Left ventricle myocardium inferior (tissue), 1 donor: ENCODE measurements around the gene THEM4. TPM values are rescaled to one million over a fixed set of nuclear protein-coding genes. Genes with fewer than 3 reads are reported as not detected.

Source experiments
- DNase-seq: peaks from one replicate; pipeline ENCODE4 v3.0.0-alpha.2; 2020
- H3K27ac ChIP-seq: fragments of 200-600 bp; replicated peaks from 2 replicates; pipeline ENCODE4 v1.8.0; 2021
- H3K27me3 ChIP-seq: fragments of 200-600 bp; 2 replicates; pipeline ENCODE4 v1.8.0; 2021; ENCODE audit warnings: low read depth
- H3K36me3 ChIP-seq: fragments of 200-600 bp; 2 replicates; pipeline ENCODE4 v1.8.0; 2021
- H3K4me1 ChIP-seq: fragments of 200-600 bp; 2 replicates; pipeline ENCODE4 v1.8.0; 2021
- H3K4me3 ChIP-seq: fragments of 200-600 bp; 2 replicates; pipeline ENCODE4 v1.8.0; 2021; ENCODE audit warnings: mild to moderate bottlenecking, moderate library complexity
- H3K9me3 ChIP-seq: fragments of 200-600 bp; replicated peaks from 2 replicates; pipeline ENCODE4 v1.8.0; 2021
- intact Hi-C: fragments of 100-400 bp; cut with micrococcal nuclease; formaldehyde crosslinking; loops from one replicate; pipeline ENCODE4 v1.11.0; 2022
- total RNA-seq: library from RNA; stranded (reverse); fragmentation: NEBNext Ultra II Directional; extraction: Animal tissue kit (Norgen Biotek cat#: 25700); gene quantifications from one replicate; pipeline ENCODE4 v1.2.1, GENCODE V29; 2021
- TF ChIP-seq, protein P1 (sequence below): fragments of 200-600 bp; IDR thresholded peaks from 2 replicates; pipeline ENCODE4 v1.8.0; 2021; ENCODE audit warnings: antibody characterized with exemption, mild to moderate bottlenecking, borderline replicate concordance
- donor health status: DM: no; HTN: yes; CAD: no; lungs with severe emphysema.

THEM4 gene
- total RNA-seq, 1 donor from 2014 or later, result 15.8 TPM

DNA sequence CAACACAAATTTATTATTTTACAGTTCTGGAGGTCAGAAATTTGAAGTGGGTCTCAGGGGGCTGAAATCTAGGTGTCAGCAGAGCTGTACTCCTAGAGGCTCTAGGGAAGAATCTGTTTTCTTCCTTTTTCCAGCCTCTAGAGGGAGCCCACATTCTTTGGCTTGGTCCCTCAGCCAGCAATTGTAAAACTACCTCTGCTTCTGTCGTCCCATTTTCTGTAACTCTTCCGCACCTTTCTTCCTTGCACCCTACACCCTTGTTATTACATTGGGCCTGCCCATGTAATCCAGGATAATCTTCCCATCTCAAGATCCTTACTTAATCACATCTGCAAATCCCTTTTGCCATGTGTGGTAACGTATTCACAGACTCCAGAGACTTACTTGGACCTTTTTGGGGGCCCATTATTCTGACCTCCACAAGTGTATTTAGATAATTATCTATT, 24.8 kb upstream of the THEM4 start:
- no peak overlapping the region for H3K4me3 ChIP-seq
- no peaks in the 10 kb centered on the region for H3K36me3 ChIP-seq
- no peaks in the 10 kb centered on the region for H3K9me3 ChIP-seq
- H3K4me1 ChIP-seq, result no peaks in the 10 kb centered on the region
- DNase-seq, result no peak
- TF ChIP-seq, protein P1, sequence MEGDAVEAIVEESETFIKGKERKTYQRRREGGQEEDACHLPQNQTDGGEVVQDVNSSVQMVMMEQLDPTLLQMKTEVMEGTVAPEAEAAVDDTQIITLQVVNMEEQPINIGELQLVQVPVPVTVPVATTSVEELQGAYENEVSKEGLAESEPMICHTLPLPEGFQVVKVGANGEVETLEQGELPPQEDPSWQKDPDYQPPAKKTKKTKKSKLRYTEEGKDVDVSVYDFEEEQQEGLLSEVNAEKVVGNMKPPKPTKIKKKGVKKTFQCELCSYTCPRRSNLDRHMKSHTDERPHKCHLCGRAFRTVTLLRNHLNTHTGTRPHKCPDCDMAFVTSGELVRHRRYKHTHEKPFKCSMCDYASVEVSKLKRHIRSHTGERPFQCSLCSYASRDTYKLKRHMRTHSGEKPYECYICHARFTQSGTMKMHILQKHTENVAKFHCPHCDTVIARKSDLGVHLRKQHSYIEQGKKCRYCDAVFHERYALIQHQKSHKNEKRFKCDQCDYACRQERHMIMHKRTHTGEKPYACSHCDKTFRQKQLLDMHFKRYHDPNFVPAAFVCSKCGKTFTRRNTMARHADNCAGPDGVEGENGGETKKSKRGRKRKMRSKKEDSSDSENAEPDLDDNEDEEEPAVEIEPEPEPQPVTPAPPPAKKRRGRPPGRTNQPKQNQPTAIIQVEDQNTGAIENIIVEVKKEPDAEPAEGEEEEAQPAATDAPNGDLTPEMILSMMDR, result peak; percentile 93
- H3K27me3 ChIP-seq, result no peaks in the 10 kb centered on the region
- intact Hi-C loops, result loop anchor here (2.0 kb wide), 1 partner anchor 63 kb away; no protein-coding TSS in a partner anchor
- H3K27ac ChIP-seq, result no peak overlapping the region

DNA sequence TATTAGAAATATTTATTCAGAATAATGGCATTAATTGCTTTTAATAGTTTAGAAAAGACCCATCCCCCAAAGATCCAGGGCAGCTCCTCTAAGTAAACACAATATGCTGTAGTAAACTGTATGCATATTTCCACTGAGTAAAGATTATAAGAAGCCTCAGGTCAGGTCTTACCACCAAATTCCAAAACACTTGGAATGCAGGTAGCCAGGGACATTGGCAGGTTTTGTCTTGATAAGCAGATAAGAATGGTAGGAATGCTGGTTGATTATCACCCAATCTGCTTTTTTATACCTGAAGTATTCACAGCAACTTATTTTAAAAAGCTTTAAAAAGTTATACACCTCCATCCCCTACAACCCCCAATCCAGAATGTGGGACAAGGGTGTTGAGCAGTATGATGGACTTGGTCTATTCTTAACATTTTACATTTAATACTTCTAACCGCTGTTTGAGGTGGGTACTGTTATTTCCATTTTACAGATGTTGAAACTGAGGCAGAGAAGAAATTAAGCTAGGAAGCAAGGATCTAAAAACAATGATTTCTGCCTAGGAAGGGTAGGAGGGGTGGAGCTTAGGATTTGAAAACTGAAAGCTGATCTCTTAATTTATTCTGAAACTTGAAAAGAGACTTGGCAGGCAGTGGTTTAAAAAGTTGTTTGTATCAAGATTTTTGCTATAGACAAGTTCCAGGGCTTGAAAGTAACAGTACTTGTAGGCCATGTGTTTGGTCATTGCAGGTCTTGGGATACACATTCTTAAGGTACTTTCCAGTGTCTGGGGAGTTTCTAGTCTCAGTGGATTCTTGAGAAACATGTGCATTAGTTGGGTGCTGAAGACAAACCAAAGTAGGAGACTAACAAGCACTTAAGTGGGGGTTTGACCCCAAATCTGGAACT, 15.6 kb upstream of the THEM4 start:
- H3K36me3 ChIP-seq, result no peaks in the 10 kb centered on the region
- no peaks in the 10 kb centered on the region for H3K9me3 ChIP-seq
- no peak for DNase-seq

DNA sequence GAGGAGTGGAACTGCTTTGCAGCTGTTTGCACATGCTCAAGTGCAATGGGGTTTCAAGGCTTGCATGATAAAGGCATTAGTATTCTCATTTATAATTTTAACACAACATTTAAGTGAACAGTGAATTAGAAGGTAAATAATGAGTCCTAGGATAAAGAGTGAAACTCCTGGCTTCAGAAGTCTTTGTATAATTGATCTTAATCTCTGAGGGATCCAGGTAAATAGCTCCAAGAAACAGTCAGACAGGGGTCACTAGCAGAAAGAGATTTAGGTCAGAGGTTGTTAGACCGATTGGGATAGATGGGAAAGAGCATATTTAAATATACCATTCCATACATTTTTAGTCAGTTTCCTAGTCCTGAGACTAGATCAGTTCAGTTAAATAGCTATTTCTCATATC, 14.1 kb upstream of the THEM4 start:
- intact Hi-C loops, result no loop called here
- TF ChIP-seq, protein P1, result no peak
- H3K9me3 ChIP-seq, result no peaks in the 10 kb centered on the region

More for the DNA sequence above, 15.6 kb upstream of the THEM4 start:
- Histone ChIP-seq H3K4me1 (no peaks in the 10 kb centered on the region), H3K27me3 (no peaks in the 10 kb centered on the region), H3K4me3 (no peak overlapping the region), H3K27ac (no peak overlapping the region)
- intact Hi-C loops, result no loop called here
- TF ChIP-seq, protein P1, result no peak

DNA sequence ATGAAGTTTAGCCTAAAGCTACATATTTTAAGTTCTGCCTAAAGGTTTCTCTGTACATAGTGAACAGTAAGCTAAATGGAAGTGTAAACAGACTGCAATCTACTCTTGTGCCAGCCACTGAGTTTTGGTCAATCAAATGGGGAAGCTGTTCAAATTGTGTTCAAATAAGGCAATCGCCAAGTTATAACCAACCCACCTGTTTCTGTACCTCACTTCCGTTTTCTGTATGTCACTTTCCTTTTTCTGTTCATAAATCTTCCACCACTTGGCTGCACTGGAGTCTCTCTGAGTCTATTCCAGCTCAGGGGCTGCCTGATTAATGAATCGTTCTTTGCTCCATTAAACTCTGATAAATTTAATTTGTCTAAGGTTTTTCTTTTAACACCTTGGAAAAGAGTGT, 10.8 kb upstream of the THEM4 start:
- no peak overlapping the region for H3K4me3 ChIP-seq
- H3K27me3 ChIP-seq, result no peaks in the 10 kb centered on the region
- H3K27ac ChIP-seq, result no peak overlapping the region
- TF ChIP-seq, protein P1, result no peak
- peaks cover 4% of the 10 kb centered on the region for H3K4me1 ChIP-seq
- intact Hi-C loops, result no loop called here
- DNase-seq, result no peak
- H3K9me3 ChIP-seq, result no peaks in the 10 kb centered on the region
- H3K36me3 ChIP-seq, result no peaks in the 10 kb centered on the region

More for the DNA sequence above, 14.1 kb upstream of the THEM4 start:
- Histone ChIP-seq H3K4me1 (no peaks in the 10 kb centered on the region), H3K36me3 (no peaks in the 10 kb centered on the region), H3K4me3 (no peak overlapping the region), H3K27ac (no peak overlapping the region), H3K27me3 (no peaks in the 10 kb centered on the region)
- DNase-seq, result no peak

DNA sequence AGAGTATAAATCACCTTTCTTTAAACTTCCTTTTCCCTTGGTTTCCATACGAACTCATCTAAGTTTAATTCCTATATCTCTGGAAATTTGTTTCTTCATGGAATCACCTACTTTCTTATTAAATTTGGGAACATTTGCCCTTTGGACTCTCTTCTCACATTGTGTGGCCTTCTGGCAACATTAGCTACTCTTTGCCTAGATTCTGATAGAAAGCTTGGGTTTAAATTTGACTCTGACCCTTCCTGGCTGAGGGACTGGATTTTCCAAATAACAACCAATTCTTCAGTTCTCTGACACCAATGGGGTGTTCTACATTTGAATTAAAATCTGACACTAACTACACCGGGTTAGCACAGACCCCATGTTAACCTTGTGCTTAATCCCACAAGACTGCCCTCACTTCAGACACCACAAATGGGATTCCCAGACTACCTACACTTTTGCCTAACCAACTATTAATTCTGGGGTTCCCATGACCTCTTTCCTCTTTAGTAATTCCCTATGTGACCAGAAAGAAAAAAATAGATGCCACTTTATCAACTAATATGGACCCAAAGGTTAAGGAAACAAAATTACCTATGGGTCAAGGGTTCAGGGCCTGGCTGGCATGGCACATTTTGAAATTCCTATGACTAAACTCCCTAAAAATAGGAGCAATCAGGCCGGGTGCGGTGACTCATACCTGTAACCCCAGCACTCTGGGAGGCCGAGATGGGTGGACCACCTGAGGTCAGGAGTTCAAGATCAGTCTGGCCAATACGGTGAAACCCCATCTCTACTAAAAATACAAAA, 9.7 kb upstream of the THEM4 start:
- TF ChIP-seq, protein P1, result no peak
- Histone ChIP-seq H3K9me3 (no peaks in the 10 kb centered on the region), H3K4me1 (peaks cover 9% of the 10 kb centered on the region), H3K4me3 (no peak overlapping the region), H3K36me3 (no peaks in the 10 kb centered on the region), H3K27me3 (no peaks in the 10 kb centered on the region), H3K27ac (no peak overlapping the region)
- DNase-seq, result no peak
- intact Hi-C loops, result no loop called here
